Measurements from ENCODE around the gene SPACDR.
A peak's percentile ranks its signal among the peaks of the same experiment; 100 is the strongest.
"Not testable (repeated sequence)": the region's sequence is repeated elsewhere in the genome, so short reads cannot be mapped to it uniquely, and the experiment has no call there.

Gene SPACDR, protein sequence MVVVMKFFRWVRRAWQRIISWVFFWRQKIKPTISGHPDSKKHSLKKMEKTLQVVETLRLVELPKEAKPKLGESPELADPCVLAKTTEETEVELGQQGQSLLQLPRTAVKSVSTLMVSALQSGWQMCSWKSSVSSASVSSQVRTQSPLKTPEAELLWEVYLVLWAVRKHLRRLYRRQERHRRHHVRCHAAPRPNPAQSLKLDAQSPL

DNA sequence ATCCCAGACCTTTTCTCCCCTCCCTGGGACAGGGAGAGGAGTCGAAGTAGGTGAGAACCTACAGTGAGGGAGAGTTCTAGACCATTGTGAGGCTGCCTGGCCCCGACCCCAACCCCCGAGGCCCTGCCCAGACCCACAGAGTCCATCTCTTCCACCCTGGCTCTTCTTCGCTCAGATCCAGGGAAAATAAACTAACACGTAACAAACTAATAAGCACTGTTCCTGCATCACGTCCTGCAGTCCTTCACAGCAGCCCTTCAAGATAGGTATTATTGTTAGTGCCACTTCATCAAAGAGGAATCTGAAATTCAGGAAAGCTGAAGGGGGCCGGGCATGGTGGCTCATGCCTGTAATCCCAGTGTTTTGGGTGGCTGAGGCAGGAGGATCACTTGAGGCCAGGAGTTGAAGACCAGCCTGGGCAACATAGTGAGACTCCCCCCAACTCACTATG is at the start of gene SPACDR:
SPACDR (minus strand) TSS at position 51 of the 451 bp plus-strand sequence. CDS start 235 bp downstream, outside the sequence.
- DNase-seq = no peak

DNA sequence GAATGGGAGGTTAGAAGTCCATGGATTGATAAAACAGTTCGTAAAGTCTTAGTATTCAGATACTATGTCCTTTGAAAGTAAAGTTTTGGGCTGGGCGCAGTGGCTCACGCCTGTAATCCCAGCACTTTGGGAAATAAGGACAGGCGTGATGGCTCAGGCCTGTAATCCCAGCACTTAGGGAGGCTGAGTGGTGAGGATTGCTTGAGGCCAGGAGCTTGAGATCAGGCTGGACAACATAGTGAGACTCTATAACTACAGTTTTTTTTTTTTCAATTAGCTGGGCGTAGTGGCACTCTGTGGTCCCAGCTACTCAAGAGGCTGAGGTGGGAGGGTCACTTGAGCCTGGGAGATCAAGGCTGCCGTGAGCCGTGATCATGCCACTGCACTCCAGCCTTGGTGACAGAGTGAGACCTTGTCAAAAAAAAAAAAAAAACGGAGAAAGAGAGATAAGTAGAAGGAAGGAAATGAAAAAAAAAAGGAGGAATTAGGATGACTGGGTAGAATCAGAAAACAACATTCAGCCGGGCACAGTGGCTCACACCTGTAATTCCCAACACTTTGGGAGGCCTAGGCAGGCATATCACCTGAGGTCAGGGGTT is 49.3 kb upstream of the SPACDR start:
- no peak for DNase-seq

DNA sequence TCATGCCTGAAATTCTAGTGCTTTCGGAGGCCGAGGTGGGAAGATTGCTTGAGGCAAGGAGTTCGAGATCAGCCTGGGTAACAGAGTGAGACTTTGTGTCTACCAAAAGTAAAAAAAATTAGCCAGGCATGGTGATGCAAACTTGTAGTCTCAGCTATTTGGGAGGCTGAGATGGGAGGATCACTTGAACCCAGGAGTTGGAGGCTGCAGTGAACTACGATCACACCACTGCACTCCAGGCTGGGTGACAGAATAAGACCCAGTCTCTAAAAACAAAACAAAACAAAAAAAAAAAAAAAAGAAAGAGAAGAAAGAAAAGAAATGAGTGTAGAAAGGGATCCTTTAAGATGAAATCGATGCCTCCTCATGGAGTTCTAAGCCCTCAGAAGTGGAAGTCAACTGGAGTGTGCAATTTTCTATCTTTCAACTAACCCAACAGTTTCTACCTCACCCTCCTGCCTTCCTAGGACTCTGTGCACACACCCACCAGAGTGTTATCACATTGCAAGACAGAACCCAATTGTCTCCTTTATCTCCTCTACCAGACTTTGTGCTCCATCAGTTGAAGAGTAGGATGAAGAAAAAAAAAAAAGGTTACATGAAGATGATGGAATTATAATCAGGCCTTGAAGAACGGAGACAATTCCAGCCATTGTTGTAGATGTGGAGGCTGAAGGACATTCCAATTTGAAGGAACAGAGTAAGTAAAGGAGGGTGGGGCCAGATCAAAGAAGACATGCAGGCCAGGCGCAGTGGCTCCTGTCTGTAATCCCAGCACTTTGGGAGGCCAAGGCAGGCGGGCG is 46.6 kb upstream of the SPACDR start:
- DNase-seq = no peak

DNA sequence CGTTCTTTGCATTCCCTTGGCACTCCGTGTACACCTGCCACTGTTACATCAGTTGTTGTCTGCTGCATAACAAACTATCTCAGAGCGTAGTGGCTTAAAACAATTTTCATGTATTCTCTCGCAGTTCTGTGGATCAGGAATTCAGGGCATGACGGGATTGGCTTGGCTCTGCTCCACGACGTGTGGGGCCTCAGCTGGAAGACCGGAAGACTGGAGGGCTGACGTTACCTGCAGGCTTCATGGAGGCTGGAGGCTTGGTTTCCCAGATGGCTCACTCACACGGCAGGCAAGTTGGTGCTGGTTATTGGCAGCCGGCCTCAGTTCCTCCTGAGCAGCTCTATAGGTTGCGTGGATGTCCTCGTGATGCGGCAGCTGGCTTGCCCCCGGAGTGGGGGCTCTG is 45.2 kb upstream of the SPACDR start:
- no peak for DNase-seq

DNA sequence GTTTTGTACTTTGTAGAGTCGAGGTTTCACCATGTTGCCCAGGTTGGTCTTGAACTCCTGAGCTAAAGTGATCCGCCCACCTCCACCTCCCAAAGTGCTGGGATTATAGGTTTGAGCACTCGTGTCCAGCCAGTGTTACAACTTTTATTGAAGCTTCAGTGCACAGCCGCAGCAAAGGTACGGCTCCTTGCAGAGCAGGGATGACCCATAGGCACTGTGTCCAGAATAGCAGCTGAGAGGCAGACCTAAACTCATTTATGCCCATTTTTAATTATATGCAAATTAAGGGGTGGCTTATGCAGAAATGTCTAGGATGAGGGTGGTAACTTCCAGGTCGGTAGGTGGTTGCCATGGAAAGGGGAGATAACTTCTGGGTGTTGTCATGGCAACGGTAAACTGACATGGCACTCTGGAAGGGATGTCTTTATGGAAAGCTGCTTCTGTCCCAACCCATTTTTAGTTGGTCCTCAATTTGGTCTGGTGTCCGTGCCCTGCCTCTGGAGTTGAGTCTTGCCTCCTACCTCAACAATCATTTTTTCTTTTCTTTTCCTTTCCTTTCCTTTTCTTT is 42.4 kb upstream of the SPACDR start:
- no peak for DNase-seq

DNA sequence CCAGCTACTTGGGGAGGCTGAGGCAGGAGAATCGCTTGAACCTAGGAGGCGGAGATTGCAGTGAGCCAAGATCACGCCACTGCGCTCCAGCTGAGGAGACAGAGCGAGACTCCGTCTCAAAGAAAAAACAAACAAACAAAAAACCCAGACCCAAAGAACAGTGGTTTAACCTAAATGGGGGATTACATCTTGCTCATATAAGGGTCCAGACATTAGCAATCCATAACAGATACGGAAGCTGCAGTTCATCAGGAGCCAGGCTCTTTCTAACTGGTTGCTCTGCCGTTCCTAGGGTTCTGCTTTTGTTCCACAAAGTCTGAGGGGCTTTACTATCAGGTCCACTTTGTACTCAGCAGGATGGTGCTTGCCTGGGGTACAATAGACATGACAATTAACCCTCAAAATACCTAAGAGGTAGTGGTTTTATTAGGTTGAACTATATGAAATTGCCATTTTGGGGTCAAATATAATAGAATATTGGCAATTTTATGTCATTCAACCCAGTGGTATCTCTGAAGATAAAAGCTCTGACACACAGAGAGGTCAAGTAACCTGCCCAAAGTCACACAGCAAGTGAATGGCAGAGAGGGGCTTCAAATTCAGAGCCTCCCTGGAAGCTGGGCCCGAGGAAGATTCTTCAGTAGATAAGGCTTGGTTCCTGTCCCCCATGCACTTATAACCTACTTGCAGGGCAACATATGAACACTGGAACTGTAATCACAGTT is 41.0 kb upstream of the SPACDR start:
- DNase-seq = no peak

GRCh38 chr7:100504031-100504430 is 40.0 kb upstream of the SPACDR start:
- not testable (repeated sequence) for DNase-seq

GRCh38 chr7:100500743-100501142 is 36.7 kb upstream of the SPACDR start:
- DNase-seq = not testable (repeated sequence)

GRCh38 chr7:100496509-100496908 is 32.4 kb upstream of the SPACDR start:
- DNase-seq = no peak

- DNase-seq = peak; percentile 81
Observed at GRCh38 chr7:100493476-100494264, 29.6 kb upstream of the SPACDR start.

DNA sequence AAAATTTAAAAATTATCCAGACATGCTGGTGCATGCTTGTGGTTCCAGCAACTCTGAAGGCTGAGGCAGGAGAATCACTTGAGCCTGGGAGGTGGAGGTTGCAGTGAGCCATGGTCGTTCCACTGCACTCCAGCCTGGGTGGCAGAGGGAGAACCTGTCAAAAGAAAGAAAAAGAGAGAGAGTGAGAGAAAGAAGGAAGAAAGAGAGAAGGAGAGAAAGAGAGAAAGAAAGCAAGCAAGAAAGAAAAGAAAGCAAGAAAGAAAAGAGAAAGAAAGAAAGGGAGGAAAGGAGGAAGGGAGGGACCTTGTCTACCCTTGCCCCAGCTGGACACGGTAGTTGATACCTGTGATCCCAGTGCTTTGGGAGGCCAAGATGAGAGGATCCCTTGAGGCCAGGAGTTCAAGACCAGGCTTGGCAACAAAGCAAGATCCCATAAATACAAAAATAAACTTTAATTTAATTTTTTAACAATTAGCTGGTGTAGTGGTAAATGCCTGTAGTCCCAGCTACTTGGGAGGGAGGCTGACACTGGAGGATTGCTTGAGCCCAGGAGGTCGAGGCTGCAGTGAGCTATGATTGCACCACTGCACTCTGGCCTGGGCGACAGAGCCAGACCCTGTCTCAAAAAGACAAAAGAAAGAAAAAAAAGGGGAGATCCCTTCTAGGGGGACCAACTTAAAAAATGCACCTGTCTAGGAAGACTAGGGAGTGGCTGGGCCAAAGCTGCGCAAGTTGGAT is 28.8 kb upstream of the SPACDR start:
- DNase-seq = no peak

DNA sequence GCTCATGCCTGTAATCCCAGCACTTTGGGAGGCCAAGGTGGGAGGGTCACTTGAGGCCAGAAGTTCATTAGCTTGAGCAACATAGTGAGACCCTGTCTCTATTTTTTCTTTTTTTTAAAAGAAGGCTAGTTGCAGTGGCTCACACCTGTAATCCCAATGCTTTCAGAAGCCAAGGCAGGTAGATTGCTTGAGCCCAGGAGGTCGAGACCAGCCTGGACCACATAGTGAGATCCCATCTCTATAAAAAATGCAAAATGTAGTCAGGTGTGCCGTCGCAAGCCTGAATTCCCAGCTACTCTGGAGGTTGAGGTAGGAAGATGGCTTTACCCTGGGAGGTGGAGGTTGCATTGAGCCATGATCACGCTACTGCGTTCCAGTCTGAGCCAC is 27.1 kb upstream of the SPACDR start:
- no peak for DNase-seq

DNA sequence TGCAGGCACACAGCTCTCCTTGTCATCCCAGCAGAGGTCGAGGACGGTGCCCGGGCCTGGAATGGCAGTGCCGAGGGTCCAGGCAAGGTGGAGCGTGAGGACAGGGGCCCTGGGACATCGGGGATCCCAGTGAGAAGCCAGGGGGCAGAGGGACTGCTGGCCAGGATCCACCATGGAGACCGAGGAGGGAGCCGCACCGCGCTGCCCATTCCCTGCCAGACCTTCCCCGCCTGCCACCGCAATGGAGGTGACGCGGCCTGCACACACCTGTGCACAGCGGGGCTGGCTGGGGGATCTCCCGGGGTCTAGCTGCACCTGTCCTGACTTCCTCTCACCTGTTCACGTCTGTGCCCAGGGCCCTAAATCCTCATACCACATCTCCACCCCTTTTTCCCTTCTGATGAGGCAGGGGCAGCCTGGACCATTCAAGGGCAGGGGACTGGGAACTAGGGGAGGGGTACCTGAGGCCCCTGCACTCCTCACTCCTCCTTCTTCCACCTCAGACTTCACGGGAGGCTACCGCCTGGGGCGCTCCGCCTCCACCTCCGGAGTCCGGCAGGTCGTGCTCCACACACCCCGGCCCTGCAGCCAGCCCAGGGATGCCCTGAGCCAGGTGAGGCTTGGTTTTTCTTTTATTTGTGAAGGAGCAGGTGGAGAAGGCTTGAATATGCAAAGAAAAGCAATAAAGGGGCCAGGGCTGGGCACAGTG is 26.6 kb upstream of the SPACDR start:
- DNase-seq = no peak

DNA sequence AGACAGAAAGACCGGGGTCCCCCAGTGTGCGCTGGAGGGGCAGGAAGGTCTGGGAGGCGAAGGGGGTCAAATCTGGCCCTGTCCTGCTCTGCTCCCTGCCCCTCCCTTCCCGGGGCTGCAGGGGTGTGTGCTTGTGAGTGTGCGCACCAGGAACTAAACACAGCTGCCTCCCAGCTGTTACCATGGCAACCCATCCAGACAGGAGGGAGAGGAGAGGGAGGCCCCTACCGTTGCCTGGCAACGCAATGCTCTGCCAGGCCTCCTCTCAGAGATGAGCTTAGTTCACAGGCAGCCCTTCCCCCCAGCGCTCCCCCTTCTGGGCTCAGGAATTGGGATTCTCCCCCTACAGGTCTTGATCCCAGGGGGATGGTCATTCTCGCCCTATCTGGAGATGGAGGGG is 25.8 kb upstream of the SPACDR start:
- peak; percentile 43 for DNase-seq

GRCh38 chr7:100489121-100489520 is 25.1 kb upstream of the SPACDR start:
- DNase-seq = no peak

DNA sequence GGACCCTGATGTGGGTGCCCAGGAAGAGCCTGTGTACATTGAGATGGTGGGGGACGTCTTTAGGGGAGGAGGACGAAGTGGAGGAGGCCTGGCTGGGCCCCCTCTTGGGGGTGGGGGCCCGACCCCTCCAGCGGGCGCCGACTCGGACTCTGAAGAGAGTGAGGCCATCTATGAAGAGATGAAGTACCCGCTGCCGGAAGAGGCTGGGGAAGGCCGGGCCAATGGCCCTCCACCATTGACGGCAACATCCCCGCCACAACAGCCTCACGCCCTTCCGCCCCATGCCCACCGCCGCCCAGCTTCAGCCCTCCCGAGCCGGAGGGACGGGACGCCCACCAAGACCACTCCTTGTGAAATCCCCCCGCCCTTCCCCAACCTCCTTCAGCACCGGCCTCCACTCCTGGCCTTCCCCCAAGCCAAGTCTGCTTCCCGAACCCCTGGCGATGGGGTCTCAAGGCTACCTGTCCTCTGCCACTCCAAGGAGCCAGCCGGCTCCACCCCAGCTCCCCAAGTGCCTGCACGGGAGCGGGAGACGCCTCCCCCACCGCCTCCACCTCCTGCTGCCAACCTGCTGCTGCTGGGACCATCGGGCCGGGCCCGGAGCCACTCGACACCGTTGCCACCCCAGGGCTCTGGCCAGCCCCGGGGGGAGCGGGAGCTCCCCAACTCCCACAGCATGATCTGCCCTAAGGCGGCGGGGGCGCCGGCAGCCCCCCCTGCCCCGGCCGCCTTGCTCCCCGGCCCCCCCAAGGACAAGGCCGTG is 24.5 kb upstream of the SPACDR start:
- DNase-seq = no peak

GRCh38 chr7:100486753-100487446 is 22.8 kb upstream of the SPACDR start:
- no peak for DNase-seq

GRCh38 chr7:100486111-100486636 is 22.1 kb upstream of the SPACDR start:
- no peak for DNase-seq

- no peak for DNase-seq
Observed at GRCh38 chr7:100485471-100485876, 21.4 kb upstream of the SPACDR start.
